ENCODE data around the gene DNAH2.

GRCh38 chr17:7740481-7741001, 23.0 kb downstream of the DNAH2 start:
- TF ChIP-seq CTCF (IDR thresholded peaks at IDR 0.05): no peak
- no peak for TF ChIP-seq POLR2AphosphoS5 (IDR thresholded peaks at IDR 0.05)
- no peak for TF ChIP-seq POLR2A (IDR thresholded peaks at IDR 0.05)
